Loucy (cell line): ENCODE data around the gene MIA2.

Experiments
- H2AFZ ChIP-seq: fragments of 200-600 bp; sonication (generic); 2 replicates; pipeline ENCODE4 v1.6.0; 2016; ENCODE audit warnings: antibody characterized with exemption, mild to moderate bottlenecking, low read length, moderate library complexity
- H3F3A ChIP-seq: fragments of 200-600 bp; 2 replicates; pipeline ENCODE4 v1.6.0; 2016; ENCODE audit warnings: antibody characterized with exemption, low read depth, mild to moderate bottlenecking
- H3K27me3 ChIP-seq: fragments of 200-600 bp; sonication (generic); 2 replicates; pipeline ENCODE4 v1.6.1; 2014; ENCODE audit warnings: low read length, mild to moderate bottlenecking; ENCODE audit not compliant: insufficient read depth, poor library complexity, severe bottlenecking
- H3K36me3 ChIP-seq: fragments of 200-600 bp; sonication (generic); 2 replicates; pipeline ENCODE4 v1.6.1; 2016; ENCODE audit warnings: low read length; ENCODE audit not compliant: insufficient read depth
- H3K4me1 ChIP-seq: fragments of 200-600 bp; sonication (generic); 2 replicates; pipeline ENCODE4 v1.5.1; 2014; ENCODE audit warnings: low read length, mild to moderate bottlenecking; ENCODE audit not compliant: insufficient read depth, poor library complexity, severe bottlenecking
- H3K4me2 ChIP-seq: fragments of 200-600 bp; sonication (generic); 2 replicates; pipeline ENCODE4 v1.6.0; 2014; ENCODE audit warnings: antibody characterized with exemption, low read length, low read depth, mild to moderate bottlenecking; ENCODE audit not compliant: poor library complexity, severe bottlenecking
- H3K4me3 ChIP-seq: fragments of 200-600 bp; sonication (generic); 2 replicates; pipeline ENCODE4 v1.5.1; 2014; ENCODE audit warnings: low read length, mild to moderate bottlenecking, mixed read lengths; ENCODE audit not compliant: poor library complexity, severe bottlenecking
- H3K79me2 ChIP-seq: fragments of 200-600 bp; sonication (generic); 2 replicates; pipeline ENCODE4 v1.6.1; 2014; ENCODE audit warnings: low read length; ENCODE audit not compliant: insufficient read depth
- H3K9ac ChIP-seq: fragments of 200-600 bp; sonication (generic); 2 replicates; pipeline ENCODE4 v1.6.0; 2014; ENCODE audit warnings: mild to moderate bottlenecking, low read depth, low read length, moderate library complexity; ENCODE audit not compliant: poor library complexity, severe bottlenecking
- H3K9me2 ChIP-seq: fragments of 200-600 bp; sonication (generic); replicated peaks from 2 replicates; pipeline ENCODE4 v1.6.1; 2016; ENCODE audit warnings: low read depth, low read length, mixed read lengths
- H3K9me3 ChIP-seq: fragments of 200-600 bp; sonication (generic); 2 replicates; pipeline ENCODE4 v1.6.1; 2014; ENCODE audit warnings: mild to moderate bottlenecking, antibody characterized with exemption, low read length, low read depth; ENCODE audit not compliant: insufficient read depth
- H4K20me1 ChIP-seq: fragments of 200-600 bp; sonication (generic); 2 replicates; pipeline ENCODE4 v1.6.0; 2014; ENCODE audit warnings: antibody characterized with exemption, low read length, mild to moderate bottlenecking; ENCODE audit not compliant: insufficient read depth, poor library complexity, severe bottlenecking
- EZH2phosphoT487 ChIP-seq: fragments of 200-600 bp; IDR thresholded peaks from 2 replicates; pipeline ENCODE4 v1.6.1; 2018; ENCODE audit warnings: antibody characterized with exemption, mild to moderate bottlenecking, moderate library complexity, borderline replicate concordance
- TF ChIP-seq, protein P1 (sequence below): fragments of 200-600 bp; sonication (generic); conservative IDR thresholded peaks from 2 replicates; pipeline ENCODE4 v1.5.1; 2014; ENCODE audit warnings: mild to moderate bottlenecking, antibody characterized with exemption, low read length

The MIA2 gene

DNA sequence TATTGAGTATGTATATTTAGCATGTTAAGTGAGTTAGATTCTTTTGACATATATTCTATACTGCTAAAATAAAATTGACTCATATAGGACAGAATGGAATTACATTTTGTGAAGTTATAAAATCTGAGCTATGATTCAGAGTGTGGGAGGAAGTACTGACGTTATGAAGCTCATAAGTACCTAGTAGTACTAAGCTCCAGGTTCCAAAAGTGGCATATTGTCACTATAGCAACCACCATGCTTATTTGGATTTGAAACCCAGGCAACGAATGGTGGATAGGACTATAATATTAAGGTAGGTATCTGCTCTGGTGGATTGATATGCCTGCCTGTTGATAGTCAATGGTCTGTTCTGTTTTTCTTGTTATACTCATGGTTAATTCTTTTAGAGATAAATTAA, 200.7 kb downstream of the MIA2 start:
- TF ChIP-seq EZH2phosphoT487, result no peak
- TF ChIP-seq, protein P1, sequence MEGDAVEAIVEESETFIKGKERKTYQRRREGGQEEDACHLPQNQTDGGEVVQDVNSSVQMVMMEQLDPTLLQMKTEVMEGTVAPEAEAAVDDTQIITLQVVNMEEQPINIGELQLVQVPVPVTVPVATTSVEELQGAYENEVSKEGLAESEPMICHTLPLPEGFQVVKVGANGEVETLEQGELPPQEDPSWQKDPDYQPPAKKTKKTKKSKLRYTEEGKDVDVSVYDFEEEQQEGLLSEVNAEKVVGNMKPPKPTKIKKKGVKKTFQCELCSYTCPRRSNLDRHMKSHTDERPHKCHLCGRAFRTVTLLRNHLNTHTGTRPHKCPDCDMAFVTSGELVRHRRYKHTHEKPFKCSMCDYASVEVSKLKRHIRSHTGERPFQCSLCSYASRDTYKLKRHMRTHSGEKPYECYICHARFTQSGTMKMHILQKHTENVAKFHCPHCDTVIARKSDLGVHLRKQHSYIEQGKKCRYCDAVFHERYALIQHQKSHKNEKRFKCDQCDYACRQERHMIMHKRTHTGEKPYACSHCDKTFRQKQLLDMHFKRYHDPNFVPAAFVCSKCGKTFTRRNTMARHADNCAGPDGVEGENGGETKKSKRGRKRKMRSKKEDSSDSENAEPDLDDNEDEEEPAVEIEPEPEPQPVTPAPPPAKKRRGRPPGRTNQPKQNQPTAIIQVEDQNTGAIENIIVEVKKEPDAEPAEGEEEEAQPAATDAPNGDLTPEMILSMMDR, result no peak
- Histone ChIP-seq H4K20me1 (peaks cover 23% of the 10 kb centered on the region), H3K79me2 (peaks cover 22% of the 10 kb centered on the region), H3K4me2 (no peak overlapping the region), H3K9me3 (no peaks in the 10 kb centered on the region), H3K27me3 (no peaks in the 10 kb centered on the region), H3K36me3 (no peaks in the 10 kb centered on the region), H3K4me1 (peaks cover 18% of the 10 kb centered on the region), H2AFZ (no peak overlapping the region), H3K4me3 (no peak overlapping the region), H3K9me2 (no peaks in the 10 kb centered on the region), H3K9ac (no peak overlapping the region), H3F3A (no peaks in the 10 kb centered on the region; the same call in 1 of the 2 replicates)

DNA sequence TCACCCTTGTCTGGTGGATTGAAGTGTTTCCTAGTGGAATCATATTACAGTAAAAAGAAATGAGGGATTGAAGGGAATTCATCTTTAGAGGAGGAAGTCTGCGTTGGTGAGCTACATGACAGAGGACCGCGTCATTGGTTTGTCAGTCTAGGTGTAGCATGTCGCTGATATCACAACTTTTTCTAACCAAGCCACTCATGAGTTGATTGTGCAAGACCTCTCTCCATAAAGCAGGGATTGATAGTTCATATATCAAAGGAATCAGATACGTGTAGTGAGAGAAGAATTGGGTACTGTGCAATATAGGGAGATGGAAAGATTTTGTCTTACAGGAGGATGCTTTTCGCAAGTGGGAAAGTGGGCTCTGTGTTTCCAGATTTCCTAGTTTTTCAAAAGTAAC, 201.5 kb downstream of the MIA2 start:
- H3K79me2 ChIP-seq, result peaks cover 13% of the 10 kb centered on the region
- H3F3A ChIP-seq, result no peaks in the 10 kb centered on the region; the same call in 1 of the 2 replicates
- H3K4me1 ChIP-seq, result peaks cover 14% of the 10 kb centered on the region
- no peaks in the 10 kb centered on the region for H3K27me3 ChIP-seq
- no peaks in the 10 kb centered on the region for H3K9me3 ChIP-seq
- H3K4me2 ChIP-seq, result no peak overlapping the region
- H3K36me3 ChIP-seq, result no peaks in the 10 kb centered on the region
- H4K20me1 ChIP-seq, result peaks cover 15% of the 10 kb centered on the region
- H3K9me2 ChIP-seq, result no peaks in the 10 kb centered on the region
- TF ChIP-seq, protein P1, result no peak
- no peak for TF ChIP-seq EZH2phosphoT487
- H3K4me3 ChIP-seq, result no peak overlapping the region
- no peak overlapping the region for H2AFZ ChIP-seq
- no peak overlapping the region for H3K9ac ChIP-seq
